Astrocyte (in vitro differentiated cells and primary cell): ENCODE measurements around the gene TBC1D9.

ENCODE experiments used
- CTCF ChIP-seq: IDR thresholded peaks from 2 replicates; pipeline ENCODE4 v1.5.1; 2011; ENCODE audit warnings: low read depth, mild to moderate bottlenecking, inconsistent platforms, low read length, moderate library complexity; ENCODE audit not compliant: insufficient read depth
- EZH2 ChIP-seq: IDR thresholded peaks from 2 replicates; pipeline ENCODE4 v1.6.1; 2012; ENCODE audit warnings: mild to moderate bottlenecking, low read length, inconsistent platforms; ENCODE audit not compliant: insufficient read depth

GRCh38 chr4:140800666-140801065 lies 44.5 kb upstream of the TBC1D9 start:
- TF ChIP-seq CTCF (no peak), EZH2 (no peak)
